HG03432 (cell line): Measurements from ENCODE around the gene NHSL2.

Source experiments
- ATAC-seq: cut with Tn5 transposase; IDR thresholded peaks from one replicate; pipeline ENCODE4 v1.9.1; 2021; ENCODE audit warnings: mild to moderate bottlenecking, moderate library complexity; ENCODE audit not compliant: unreplicated experiment

The NHSL2 gene

GRCh38 chrX:72126048-72126415 lies 215.4 kb downstream of the NHSL2 start:
- peak; percentile 8 for ATAC-seq

- ATAC-seq, result peak; percentile 77
These were observed 216.0 kb downstream of the NHSL2 start for GRCh38 chrX:72126539-72127140.

- ATAC-seq, result no peak
These were observed 216.7 kb downstream of the NHSL2 start for GRCh38 chrX:72127332-72127731.

GRCh38 chrX:72128183-72128834 lies 217.7 kb downstream of the NHSL2 start:
- ATAC-seq, result no peak

GRCh38 chrX:72128881-72129280 lies 218.2 kb downstream of the NHSL2 start:
- no peak for ATAC-seq

- ATAC-seq, result no peak
These were observed 219.0 kb downstream of the NHSL2 start for GRCh38 chrX:72129661-72130060.

GRCh38 chrX:72130156-72130761 lies 219.6 kb downstream of the NHSL2 start:
- no peak for ATAC-seq

GRCh38 chrX:72130762-72131250 lies 220.2 kb downstream of the NHSL2 start:
- ATAC-seq, result no peak

GRCh38 chrX:72131317-72132294 lies 221.0 kb downstream of the NHSL2 start, which contains the start of gene RTL5:
Gene RTL5 (minus strand): TSS chrX:72131915.
- ATAC-seq, result peak; percentile 70

- no peak for ATAC-seq
These were observed 221.8 kb downstream of the NHSL2 start for GRCh38 chrX:72132456-72132855.

GRCh38 chrX:72133851-72134546 lies 223.4 kb downstream of the NHSL2 start:
- ATAC-seq, result no peak

GRCh38 chrX:72137846-72138495 lies 227.3 kb downstream of the NHSL2 start:
- ATAC-seq, result no peak

GRCh38 chrX:72139538-72139937 lies 228.9 kb downstream of the NHSL2 start:
- ATAC-seq, result no peak

GRCh38 chrX:72141372-72142004 lies 230.8 kb downstream of the NHSL2 start:
- ATAC-seq, result peak; percentile 87

GRCh38 chrX:72142094-72142793 lies 231.6 kb downstream of the NHSL2 start:
- no peak for ATAC-seq

- ATAC-seq, result no peak
These were observed 232.4 kb downstream of the NHSL2 start for GRCh38 chrX:72142794-72143608.

- ATAC-seq, result no peak
These were observed 232.9 kb downstream of the NHSL2 start for GRCh38 chrX:72143609-72143907.

- no peak for ATAC-seq
These were observed 234.5 kb downstream of the NHSL2 start for GRCh38 chrX:72145181-72145580.
